Right ventricle myocardium superior (tissue), 1 donor: ENCODE measurements around the gene PTTG1IP2. TPM values are rescaled to one million over a fixed set of nuclear protein-coding genes. Genes with fewer than 3 reads are reported as not detected.

Source experiments
- ATAC-seq: fragments of 200-7000 bp; cut with Tn5 transposase; one replicate; pipeline ENCODE4 v1.9.1; 2020; ENCODE audit warnings: mild to moderate bottlenecking; ENCODE audit not compliant: poor library complexity
- DNase-seq: peaks from one replicate; pipeline ENCODE4 v3.0.0-alpha.2; 2020
- intact Hi-C: fragments of 100-400 bp; cut with DNase I; formaldehyde crosslinking; loops from one replicate; pipeline ENCODE4 v1.11.2; 2022
- total RNA-seq: library from RNA; stranded (reverse); fragmentation: NEBNext Ultra II Directional; extraction: Animal tissue kit (Norgen Biotek cat#: 25700); gene quantifications from one replicate; pipeline ENCODE4 v1.2.1, GENCODE V29; 2021
- donor health status: DM: no; HTN: yes; CAD: no; lungs with severe emphysema.

PTTG1IP2 gene
- total RNA-seq, 1 donor from 2014 or later, result not detected

DNA sequence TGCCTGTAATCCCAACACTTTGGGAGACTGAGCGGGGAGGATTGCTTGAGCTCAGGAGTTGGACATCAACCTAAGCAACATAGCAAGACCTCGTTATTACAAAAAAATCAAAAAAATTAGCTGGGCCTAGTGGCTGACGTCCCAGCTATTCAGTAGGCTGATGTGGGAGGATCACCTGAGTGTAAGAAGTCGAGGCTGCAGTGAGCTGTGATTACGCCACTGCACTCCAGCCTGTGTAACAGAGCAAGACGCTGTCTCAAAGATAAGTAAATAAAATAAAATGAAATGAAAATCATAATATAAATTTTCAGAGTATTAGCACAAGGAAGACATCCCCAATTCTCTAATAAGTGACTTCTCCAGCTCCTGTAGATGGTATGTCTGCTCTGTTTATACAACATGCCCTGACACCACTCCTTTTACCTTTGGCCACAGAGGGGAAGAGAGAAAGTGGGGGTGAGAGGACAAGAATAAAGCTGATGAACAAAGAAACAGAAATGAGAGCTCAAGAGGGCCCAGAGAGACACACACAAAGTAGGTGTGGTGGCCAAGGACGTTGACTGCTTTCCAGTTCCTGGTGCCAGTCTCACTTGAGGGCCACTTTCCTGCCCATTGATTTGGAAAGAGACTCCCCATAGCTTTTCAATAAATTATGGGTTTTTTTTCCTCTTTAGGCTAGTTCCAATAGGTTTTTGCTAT is 62.9 kb downstream of the PTTG1IP2 start:
- no peak for ATAC-seq
- intact Hi-C loops, result no loop called here
- DNase-seq, result no peak

DNA sequence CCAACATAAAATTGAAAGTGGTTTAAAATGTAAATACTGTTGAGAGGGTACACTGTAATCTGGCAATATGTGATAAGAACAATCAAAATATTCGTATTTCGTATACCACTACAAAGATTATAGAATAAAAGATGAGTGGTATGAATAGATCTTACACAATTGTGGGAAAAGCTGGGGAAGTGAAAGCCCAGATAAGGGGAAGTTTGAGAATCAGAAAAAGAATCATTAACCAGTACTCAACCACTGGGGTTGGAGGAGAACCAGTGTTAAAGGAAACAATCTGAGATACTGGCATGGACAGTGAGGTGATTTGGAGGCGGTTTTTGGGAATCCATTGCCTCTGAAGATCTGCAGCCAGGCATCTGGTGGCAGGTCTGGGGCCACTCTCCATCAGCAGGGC is 67.0 kb downstream of the PTTG1IP2 start:
- DNase-seq (no peak), ATAC-seq (no peak)
- intact Hi-C loops, result no loop called here

DNA sequence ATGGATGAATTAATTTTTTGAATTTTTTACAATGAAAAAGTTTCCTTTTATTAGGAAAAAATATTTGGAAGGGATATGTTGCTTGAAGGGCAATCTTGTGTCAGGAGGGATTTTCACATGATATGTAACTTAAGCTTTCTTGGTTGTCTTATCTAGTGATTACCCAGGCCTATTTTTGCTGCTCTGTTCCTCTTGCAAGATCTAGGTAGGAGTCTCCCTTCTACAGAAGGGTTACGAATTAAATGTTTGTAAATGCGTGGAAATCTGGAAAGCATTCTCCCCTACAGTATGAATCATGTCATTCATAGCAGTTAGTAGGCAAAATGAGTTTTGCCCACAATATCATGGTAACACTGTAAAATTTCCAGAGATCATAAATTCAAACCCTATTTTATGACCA is 69.0 kb downstream of the PTTG1IP2 start:
- DNase-seq, result no peak
- intact Hi-C loops, result no loop called here
- no peak for ATAC-seq

DNA sequence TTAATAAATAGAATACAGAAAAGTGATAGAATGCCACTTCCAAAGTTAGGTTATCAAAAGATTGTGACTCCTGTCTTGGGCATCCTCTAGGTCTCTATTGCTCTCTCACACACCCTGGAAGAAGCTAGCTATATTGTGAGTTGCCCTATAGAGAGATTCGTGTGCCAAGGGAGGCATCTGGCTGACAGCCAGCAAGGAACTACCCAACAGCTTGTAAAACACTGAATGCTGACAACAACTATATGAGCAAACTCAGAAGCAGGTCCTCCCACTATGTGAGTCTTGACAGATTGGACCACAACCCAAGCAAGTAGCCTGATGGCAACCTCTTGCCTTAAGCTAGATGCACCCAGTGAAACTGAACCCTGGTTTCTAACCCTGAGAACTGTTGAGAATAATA is 71.0 kb downstream of the PTTG1IP2 start:
- DNase-seq, result no peak
- intact Hi-C loops, result no loop called here

DNA sequence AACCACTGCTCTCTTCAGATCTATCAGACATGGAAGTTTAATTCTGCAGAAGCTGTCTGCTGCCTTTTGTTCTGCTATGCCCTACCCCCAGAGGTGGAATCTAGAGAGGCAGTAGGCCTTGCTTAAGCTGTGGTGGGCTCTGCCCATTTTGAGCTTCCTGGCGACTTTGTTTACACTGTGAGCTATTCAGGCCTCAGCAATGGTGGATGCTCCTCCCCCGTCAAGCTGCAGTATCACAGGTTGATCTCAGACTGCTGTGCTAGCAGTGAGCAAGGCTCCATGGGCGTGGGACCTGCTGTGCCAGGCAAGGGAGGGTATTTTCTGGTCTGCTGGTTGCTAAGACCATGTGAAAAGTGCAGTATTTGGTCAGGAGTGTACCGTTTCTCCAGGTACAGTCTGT is 81.6 kb downstream of the PTTG1IP2 start:
- intact Hi-C loops, result loop anchor here (5.0 kb wide), 1 partner anchor 76 kb away; no protein-coding TSS in a partner anchor
- no peak for ATAC-seq
- DNase-seq, result no peak

More for the DNA sequence above, 71.0 kb downstream of the PTTG1IP2 start:
- no peak for ATAC-seq

DNA sequence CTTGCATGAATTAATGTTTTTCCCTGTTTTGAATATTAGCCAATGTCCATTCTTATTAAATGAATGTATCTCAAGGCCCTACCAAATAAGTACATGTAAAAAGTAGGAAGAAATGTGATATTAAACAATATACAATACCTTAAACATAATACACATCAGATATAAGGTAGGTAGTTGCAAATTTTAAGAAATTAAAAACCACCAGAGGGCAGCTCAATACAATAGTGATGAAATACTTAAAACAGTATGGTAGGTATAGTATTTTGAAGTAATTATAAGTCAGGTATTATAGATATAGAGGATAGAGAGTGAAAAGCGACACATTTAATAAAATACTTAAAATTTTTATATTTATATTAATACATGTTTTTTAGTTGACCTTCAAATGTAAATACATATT is 83.1 kb downstream of the PTTG1IP2 start:
- intact Hi-C loops, result loop anchor here (2.0 to 5.0 kb wide), 2 partner anchors 75 to 482 kb away; no protein-coding TSS in a partner anchor
- ATAC-seq (peak; percentile 48), DNase-seq (no peak)

DNA sequence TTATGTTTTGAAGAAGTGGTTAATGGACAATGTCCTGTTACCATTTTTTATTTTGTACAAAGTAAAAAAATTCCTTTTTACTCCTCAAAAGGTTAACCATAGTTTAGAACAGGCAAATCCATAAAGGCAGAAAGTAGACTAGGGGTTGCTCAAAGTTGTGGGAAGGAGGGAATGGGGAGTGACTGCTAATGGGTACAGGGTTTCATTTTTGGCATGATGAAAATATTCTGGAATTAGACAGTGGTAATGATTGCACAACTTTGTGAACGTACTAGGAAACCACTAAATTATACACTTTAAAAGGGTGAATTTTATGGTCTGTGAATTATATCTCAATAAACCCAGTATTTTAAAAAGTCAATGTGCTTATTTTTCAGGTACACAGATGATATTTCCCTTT is 91.3 kb downstream of the PTTG1IP2 start:
- ATAC-seq (no peak), DNase-seq (no peak)
- intact Hi-C loops, result no loop called here

Other genes starting within 250 kb of the PTTG1IP2 start
- gene CFAP69, start 224.5 kb upstream of the PTTG1IP2 start, total RNA-seq, result 1.3 TPM
- not detected for gene FAM237B, start 148.3 kb upstream of the PTTG1IP2 start, total RNA-seq
- gene GTPBP10, start 122.9 kb upstream of the PTTG1IP2 start, total RNA-seq, result 28.1 TPM
- gene CLDN12, start 66.2 kb upstream of the PTTG1IP2 start, total RNA-seq, result 38.1 TPM
- gene CDK14, start 126.7 kb downstream of the PTTG1IP2 start, total RNA-seq, result 24.2 TPM